AG09319 (cell line): Measurements from ENCODE around the gene MRPL14.

Experiments used
- DNase-seq: peaks from one replicate; pipeline ENCODE4 v3.0.0-alpha.2; 2010; ENCODE audit warnings: low read depth; ENCODE audit errors: extremely low read depth
- TF ChIP-seq, protein P1 (sequence below): IDR thresholded peaks from 2 replicates; pipeline ENCODE4 v1.5.1; 2011; ENCODE audit warnings: low read depth, mild to moderate bottlenecking, inconsistent platforms, low read length, moderate library complexity

MRPL14 gene

GRCh38 chr6:44081753-44082152 is 45.5 kb downstream of the MRPL14 start:
- no peak for DNase-seq
- TF ChIP-seq, protein P1, sequence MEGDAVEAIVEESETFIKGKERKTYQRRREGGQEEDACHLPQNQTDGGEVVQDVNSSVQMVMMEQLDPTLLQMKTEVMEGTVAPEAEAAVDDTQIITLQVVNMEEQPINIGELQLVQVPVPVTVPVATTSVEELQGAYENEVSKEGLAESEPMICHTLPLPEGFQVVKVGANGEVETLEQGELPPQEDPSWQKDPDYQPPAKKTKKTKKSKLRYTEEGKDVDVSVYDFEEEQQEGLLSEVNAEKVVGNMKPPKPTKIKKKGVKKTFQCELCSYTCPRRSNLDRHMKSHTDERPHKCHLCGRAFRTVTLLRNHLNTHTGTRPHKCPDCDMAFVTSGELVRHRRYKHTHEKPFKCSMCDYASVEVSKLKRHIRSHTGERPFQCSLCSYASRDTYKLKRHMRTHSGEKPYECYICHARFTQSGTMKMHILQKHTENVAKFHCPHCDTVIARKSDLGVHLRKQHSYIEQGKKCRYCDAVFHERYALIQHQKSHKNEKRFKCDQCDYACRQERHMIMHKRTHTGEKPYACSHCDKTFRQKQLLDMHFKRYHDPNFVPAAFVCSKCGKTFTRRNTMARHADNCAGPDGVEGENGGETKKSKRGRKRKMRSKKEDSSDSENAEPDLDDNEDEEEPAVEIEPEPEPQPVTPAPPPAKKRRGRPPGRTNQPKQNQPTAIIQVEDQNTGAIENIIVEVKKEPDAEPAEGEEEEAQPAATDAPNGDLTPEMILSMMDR = no peak

GRCh38 chr6:44080561-44081521 is 46.4 kb downstream of the MRPL14 start:
- TF ChIP-seq, protein P1 = no peak
- no peak for DNase-seq

GRCh38 chr6:44079672-44080071 is 47.6 kb downstream of the MRPL14 start:
- DNase-seq = no peak
- TF ChIP-seq, protein P1 = no peak

GRCh38 chr6:44078827-44079671 is 48.2 kb downstream of the MRPL14 start:
- TF ChIP-seq, protein P1 = peak; percentile 86
- no peak for DNase-seq

DNA sequence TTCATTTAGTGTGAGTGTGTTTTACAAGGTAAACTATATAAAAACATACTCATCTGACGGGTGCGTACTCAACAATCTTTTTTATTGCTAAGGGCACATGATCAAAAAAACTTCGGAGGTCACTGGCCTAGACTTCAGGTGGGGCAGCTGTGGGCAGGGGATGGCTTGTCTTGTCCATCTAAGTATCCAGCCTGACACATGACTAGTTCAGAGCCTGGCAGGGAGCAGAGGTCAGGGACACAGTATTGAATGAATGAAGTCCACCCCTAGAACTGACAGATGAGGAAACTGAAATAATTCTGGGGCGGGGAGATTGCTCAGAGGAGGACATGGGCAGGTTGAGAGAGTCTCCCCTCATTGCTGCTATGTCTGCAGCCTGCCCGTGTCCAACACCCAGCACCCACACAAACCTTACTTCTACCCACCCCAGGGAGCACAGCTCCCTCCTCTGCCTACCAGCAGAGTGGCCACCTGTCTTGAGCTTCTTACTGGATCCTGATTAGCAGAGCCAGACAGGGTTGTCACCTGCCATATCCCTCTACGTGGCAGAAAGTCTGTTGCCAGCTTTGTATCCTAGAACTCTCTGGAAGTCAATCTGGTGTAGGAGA is 48.9 kb downstream of the MRPL14 start:
- DNase-seq = no peak
- TF ChIP-seq, protein P1 = no peak

- TF ChIP-seq, protein P1 = no peak
- DNase-seq = no peak
Observed at GRCh38 chr6:44077214-44077946, 49.9 kb downstream of the MRPL14 start.
